ENCODE data around the gene CFAP20DC. TPM values are rescaled to one million over a fixed set of nuclear protein-coding genes. Genes with fewer than 3 reads are reported as not detected.

The CFAP20DC gene
- polyA plus RNA-seq, 3 donors = 0.32 to 0.36 TPM; not detected in 1

- WGBS, 3 donors = 89 to 97% (median 89%) methylated on average over 2 of the region's 2 CpGs
- no peak overlapping the region for H3K27ac ChIP-seq (ENCODE audit: low read depth, low read length)
These were observed 6.4 kb downstream of the CFAP20DC start for GRCh38 chr3:59043391-59043790.

- no peak overlapping the region for H3K27ac ChIP-seq (ENCODE audit: low read depth, low read length)
These were observed 8.9 kb downstream of the CFAP20DC start for GRCh38 chr3:59040902-59041301.

- 81 to 90% (median 82%) methylated on average over 1 of the region's 1 CpG for WGBS, 3 donors
- no peak overlapping the region for H3K27ac ChIP-seq (ENCODE audit: low read depth, low read length)
These were observed 22.2 kb downstream of the CFAP20DC start for GRCh38 chr3:59027607-59028006.

GRCh38 chr3:59023612-59024011, 26.2 kb downstream of the CFAP20DC start:
- WGBS, 3 donors = 63 to 64% (median 64%) methylated on average over 3 of the region's 3 CpGs
- no peak overlapping the region for H3K27ac ChIP-seq (ENCODE audit: low read depth, low read length)

GRCh38 chr3:59017617-59017984, 32.2 kb downstream of the CFAP20DC start:
- 47 to 76% (median 69%) methylated on average over 2 of the region's 2 CpGs for WGBS, 3 donors

GRCh38 chr3:59016930-59017616, 32.8 kb downstream of the CFAP20DC start:
- WGBS, 3 donors = 44 to 78% (median 71%) methylated on average over 5 of the region's 5 CpGs
- no peak overlapping the region for H3K27ac ChIP-seq (ENCODE audit: low read depth, low read length)

More at GRCh38 chr3:59017617-59017984, 32.2 kb downstream of the CFAP20DC start:
- H3K27ac ChIP-seq (ENCODE audit: low read depth, low read length) = no peak overlapping the region

GRCh38 chr3:59013611-59014010, 36.2 kb downstream of the CFAP20DC start:
- 35 to 93% (median 85%) methylated on average over 1 of the region's 1 CpG for WGBS, 3 donors
- no peak overlapping the region for H3K27ac ChIP-seq (ENCODE audit: low read depth, low read length)

GRCh38 chr3:59006634-59007517, 42.9 kb downstream of the CFAP20DC start:
- WGBS, 3 donors = 79 to 89% (median 84%) methylated on average over 7 of the region's 7 CpGs
- H3K27ac ChIP-seq (ENCODE audit: low read depth, low read length) = no peak overlapping the region

GRCh38 chr3:59001675-59002074, 48.1 kb downstream of the CFAP20DC start:
- 44 to 84% (median 46%) methylated on average over 8 of the region's 8 CpGs for WGBS, 3 donors
- H3K27ac ChIP-seq (ENCODE audit: low read depth, low read length) = no peak overlapping the region

- WGBS, 3 donors = 43 to 89% (median 65%) methylated on average over 1 of the region's 1 CpG
- H3K27ac ChIP-seq (ENCODE audit: low read depth, low read length) = no peak overlapping the region
These were observed 50.1 kb downstream of the CFAP20DC start for GRCh38 chr3:58999774-59000160.

GRCh38 chr3:58999134-58999773, 50.6 kb downstream of the CFAP20DC start:
- WGBS, 3 donors = 47 to 78% (median 72%) methylated on average over 2 of the region's 2 CpGs
- H3K27ac ChIP-seq (ENCODE audit: low read depth, low read length) = no peak overlapping the region

- 64 to 89% (median 66%) methylated on average over 4 of the region's 4 CpGs for WGBS, 3 donors
- no peak overlapping the region for H3K27ac ChIP-seq (ENCODE audit: low read depth, low read length)
These were observed 51.2 kb downstream of the CFAP20DC start for GRCh38 chr3:58998476-58999117.

- 89 to 96% (median 90%) methylated on average over 5 of the region's 5 CpGs for WGBS, 3 donors
- no peak overlapping the region for H3K27ac ChIP-seq (ENCODE audit: low read depth, low read length)
These were observed 53.1 kb downstream of the CFAP20DC start for GRCh38 chr3:58996730-58997129.

GRCh38 chr3:58994746-58995330, 55.0 kb downstream of the CFAP20DC start:
- no peak overlapping the region for H3K27ac ChIP-seq (ENCODE audit: low read depth, low read length)
- 20 to 23% (median 22%) methylated on average over 6 of the region's 6 CpGs for WGBS, 3 donors

- 90 to 92% (median 92%) methylated on average over 2 of the region's 2 CpGs for WGBS, 3 donors
- no peak overlapping the region for H3K27ac ChIP-seq (ENCODE audit: low read depth, low read length)
These were observed 56.3 kb downstream of the CFAP20DC start for GRCh38 chr3:58993547-58993946.

GRCh38 chr3:58991623-58992022, 58.2 kb downstream of the CFAP20DC start:
- WGBS, 3 donors = 89 to 94% (median 90%) methylated on average over 5 of the region's 5 CpGs
- H3K27ac ChIP-seq (ENCODE audit: low read depth, low read length) = no peak overlapping the region

GRCh38 chr3:58991026-58991425, 58.8 kb downstream of the CFAP20DC start:
- no peak overlapping the region for H3K27ac ChIP-seq (ENCODE audit: low read depth, low read length)

- H3K27ac ChIP-seq (ENCODE audit: low read depth, low read length) = no peak overlapping the region
These were observed 59.9 kb downstream of the CFAP20DC start for GRCh38 chr3:58989955-58990354.

- H3K27ac ChIP-seq (ENCODE audit: low read depth, low read length) = no peak overlapping the region
These were observed 60.7 kb downstream of the CFAP20DC start for GRCh38 chr3:58989163-58989562.
